HG03095 (cell line): ENCODE data around the gene NR1H2.
"Not testable (repeated sequence)": the region's sequence is repeated elsewhere in the genome, so short reads cannot be mapped to it uniquely, and the experiment has no call there.

Source experiments
- ATAC-seq: cut with Tn5 transposase; IDR thresholded peaks from one replicate; pipeline ENCODE4 v1.9.1; 2021; ENCODE audit warnings: moderate library complexity; ENCODE audit not compliant: unreplicated experiment

Gene NR1H2

DNA sequence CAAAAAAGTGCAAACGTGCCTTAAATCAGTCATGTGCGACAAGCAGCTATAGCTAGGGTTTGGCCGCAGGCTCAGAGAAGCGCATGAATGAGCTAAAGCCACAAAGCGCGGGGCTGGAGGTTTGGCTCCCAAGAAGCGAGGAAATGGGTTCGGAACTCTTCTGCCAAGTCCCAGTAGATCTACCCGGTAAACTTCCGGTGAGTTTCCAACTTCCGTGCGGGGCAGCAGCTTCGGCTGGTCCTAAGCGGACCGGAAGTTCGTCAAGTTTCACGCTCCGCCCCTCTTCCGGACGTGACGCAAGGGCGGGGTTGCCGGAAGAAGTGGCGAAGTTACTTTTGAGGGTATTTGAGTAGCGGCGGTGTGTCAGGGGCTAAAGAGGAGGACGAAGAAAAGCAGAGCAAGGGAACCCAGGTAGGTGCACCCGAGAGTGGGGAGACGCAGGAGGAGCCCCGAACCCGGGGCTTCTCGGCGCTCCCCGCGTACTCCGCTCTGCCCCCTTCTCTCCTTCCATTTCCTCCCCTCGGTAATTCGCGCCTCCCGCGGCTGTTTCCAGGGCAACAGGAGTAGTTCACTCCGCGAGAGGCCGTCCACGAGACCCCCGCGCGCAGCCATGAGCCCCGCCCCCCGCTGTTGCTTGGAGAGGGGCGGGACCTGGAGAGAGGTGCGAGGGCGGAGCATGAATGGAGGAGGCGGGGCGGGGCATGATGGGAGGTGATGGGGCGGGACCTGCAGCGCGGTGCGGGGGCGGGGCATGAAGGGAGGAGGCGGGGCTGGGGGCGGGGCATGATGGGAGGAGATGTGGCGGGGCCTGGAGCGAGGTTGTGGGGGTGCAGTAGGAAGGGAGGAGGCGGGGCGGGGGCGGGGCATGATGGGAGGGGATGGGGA is at the start of gene NR1H2:
Gene NR1H2 (plus strand): TSS at position 292 of the 885 bp plus-strand sequence. CDS start 1,149 bp downstream, outside the sequence.
- ATAC-seq: peak; percentile 71

DNA sequence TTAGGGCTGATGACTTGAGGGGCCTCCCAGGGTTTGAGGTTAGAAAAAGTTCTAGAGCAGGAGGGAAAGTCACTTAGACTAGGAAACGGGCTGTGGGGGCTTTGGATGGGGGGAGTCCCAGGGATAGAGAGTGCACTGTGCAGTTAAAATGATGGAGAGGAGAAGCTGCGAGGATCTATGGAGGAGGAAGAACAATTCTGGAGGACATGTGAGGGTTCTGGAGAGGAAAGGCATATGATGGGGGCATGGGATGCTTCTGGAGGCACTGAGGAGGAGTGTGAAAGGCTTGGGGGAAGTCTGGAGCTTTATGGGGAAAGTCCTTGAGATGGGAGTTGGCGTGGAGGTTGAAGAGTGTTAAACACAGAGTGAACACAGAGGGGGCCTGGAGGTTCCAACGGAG is 49.2 kb upstream of the NR1H2 start:
- no peak for ATAC-seq

DNA sequence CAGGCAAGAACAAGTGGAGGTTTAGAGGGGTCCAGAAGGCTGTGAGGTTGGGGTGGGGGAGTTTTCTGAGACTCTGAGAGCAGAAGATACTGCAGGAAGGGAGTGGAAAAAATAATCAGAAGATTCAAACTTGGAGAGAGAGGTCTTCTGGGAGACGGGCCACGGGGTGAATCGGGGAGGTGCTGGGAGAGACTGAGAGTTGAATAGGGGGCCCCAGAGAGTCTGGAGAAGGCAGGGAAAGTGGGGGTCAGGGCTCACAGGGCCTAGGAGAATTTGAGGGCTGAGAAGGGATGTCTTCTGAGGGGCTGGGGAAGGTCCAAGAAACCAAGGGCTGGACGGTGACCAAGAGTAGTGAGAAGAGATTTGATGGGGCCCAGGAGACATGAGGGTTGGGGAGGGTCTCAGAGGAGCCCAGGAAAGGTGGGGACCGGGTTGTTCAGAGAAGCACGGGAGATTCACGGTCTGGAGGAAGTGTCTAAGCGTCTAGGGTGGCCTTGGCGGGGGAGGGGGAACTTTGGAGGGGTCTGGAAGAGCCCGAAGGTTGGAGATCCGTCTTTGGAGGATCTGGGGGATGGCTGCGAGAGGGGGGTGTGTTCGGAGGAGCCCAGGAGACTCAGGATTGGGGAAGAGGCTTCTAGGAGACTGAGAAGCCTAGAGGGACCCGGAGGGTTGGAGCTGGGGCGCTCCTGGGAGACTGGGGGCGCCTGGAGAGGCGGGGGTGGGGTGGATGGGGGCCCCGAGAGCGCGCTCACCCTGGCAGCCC is 48.6 kb upstream of the NR1H2 start:
- ATAC-seq: no peak

DNA sequence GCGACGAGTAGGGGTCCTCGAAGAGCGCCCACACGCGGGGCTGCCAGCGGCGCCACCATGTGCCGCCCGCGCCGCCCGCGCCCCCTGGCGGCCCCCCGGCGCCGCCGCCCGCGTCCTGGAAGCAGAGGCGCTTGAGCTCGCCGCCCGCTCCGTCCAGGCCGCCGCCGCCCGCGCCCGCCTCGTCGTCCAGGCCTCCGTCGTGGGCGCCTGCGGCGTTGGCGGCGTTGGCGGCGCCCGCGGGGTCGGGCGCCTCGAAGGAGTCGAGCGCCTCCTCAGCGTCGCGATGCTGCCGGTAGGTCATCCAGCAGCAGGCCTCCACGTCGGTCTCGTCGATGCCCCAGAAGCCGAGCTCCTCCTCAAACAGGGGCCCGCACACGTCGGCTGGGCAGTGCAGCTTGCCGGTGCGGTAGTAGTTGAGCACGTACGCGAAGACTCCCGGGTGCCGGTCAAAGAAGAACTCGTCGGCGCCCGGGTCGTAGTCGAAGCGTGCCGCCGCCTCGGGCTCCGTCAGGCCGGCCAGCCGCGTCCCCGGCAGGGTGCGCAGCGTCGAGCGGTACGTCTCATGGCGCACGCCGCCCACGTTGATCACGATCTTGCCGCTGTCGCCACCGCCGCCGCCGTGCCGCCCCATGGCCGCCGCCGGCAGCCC is 47.9 kb upstream of the NR1H2 start:
- no peak for ATAC-seq

DNA sequence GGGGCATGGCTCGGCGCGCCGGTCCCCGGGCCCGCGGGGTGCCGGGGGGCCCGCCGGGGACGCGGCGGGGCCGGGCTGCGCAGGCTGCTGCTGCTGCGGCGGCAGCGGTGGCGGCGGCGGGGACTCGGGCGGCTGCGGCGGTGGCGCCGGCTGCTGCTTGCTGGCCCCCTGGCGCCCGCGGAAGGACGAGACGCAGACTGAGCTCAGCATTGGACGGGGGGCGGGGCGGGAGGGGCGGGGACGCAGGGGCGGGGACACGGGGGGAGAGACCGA is 47.4 kb upstream of the NR1H2 start:
- ATAC-seq: peak; percentile 6

DNA sequence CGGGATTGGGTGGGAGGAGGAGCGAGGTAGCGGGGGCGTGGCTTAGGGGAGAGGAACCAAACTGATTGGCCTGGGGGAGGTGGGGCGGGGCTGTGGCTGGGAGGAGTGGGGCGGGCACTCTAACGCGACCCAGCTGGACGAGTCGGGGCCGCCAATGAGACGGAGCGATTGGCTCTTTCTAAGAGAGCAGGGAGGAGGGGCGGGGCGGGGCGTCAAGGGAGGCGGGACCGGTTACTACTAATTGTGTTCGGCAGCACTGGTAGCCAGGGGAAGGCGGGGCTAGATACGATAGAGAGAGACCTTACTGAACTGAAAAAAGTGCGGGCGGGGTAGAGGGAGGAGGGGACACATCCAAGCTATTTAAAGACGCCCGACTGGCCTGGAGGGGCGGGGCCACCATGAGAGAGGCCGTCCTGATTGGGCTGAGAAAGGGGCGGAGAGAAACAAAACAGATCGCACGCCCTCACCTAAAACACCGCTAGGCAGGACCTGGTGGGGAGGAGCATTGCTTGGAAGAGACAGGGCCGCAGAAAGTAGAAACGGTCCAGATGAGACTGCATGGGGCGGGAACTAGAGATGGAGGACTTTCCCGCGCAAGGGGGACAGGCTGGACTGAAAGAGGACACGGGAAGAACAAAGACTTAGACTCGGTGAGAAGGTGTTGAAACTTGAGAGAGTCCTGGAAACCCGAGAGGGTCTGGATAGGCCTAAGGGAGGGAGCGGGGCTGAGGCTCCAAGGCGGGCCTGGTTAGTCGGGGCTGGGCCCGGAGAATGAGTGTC is 46.9 kb upstream of the NR1H2 start, which contains the start of gene KCNC3:
Gene KCNC3 (minus strand): TSS at position 232 of the 780 bp plus-strand sequence. CDS start 295 bp downstream, outside the sequence.
- ATAC-seq: peak; percentile 42

DNA sequence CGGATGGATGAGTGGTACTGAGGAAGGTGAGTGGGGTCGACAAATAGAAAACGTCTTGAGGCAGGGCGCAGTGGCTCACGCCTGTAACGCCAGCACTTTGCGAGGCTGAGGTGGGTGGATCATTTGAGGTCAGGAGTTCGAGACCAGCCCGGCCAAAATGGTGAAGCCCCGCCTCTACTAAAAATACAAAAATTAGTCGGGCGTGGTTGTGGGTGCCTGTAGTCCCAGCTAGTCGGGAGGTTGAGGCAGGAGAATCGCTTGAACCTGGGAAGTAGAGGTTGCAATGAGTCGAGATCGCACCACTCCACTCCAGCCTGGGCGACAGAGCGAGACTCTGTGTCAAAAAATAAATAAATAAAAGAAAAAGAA is 46.3 kb upstream of the NR1H2 start:
- not testable (repeated sequence) for ATAC-seq

DNA sequence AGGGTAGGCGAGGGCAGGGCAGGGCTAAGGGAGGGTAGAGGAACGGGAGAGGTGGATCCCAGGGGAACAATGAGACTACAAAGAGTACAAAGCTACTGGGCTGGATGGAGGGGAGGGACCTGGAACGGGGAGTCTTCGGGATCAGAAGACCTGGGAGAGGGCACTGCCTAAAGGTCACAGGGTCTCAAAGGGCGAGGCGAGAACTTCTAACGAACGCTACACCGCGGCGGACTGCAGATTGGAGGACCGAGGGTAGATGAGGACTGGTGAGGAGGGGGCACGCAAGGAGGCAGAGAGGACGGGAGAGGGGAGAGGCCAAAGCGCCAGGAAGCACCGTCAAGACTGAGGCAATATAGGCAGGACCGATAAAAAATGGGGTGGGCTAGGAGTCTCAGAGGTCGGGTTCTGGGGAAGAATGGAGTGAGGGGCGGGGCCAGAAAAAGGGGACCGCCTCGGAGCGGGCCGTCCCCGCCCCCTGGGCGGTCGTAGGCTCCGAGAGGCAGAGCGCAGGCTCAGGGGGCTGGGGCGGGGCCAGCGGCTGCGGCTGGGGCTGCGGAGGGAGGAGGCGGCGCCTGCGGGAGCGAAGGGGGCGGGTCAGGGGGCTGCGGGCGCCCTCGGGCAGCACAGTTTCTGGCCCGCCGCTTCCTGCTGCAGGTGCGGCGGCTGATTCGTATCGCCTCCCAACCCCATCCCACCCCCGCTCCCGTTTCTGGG is 45.7 kb upstream of the NR1H2 start:
- ATAC-seq: peak; percentile 30

DNA sequence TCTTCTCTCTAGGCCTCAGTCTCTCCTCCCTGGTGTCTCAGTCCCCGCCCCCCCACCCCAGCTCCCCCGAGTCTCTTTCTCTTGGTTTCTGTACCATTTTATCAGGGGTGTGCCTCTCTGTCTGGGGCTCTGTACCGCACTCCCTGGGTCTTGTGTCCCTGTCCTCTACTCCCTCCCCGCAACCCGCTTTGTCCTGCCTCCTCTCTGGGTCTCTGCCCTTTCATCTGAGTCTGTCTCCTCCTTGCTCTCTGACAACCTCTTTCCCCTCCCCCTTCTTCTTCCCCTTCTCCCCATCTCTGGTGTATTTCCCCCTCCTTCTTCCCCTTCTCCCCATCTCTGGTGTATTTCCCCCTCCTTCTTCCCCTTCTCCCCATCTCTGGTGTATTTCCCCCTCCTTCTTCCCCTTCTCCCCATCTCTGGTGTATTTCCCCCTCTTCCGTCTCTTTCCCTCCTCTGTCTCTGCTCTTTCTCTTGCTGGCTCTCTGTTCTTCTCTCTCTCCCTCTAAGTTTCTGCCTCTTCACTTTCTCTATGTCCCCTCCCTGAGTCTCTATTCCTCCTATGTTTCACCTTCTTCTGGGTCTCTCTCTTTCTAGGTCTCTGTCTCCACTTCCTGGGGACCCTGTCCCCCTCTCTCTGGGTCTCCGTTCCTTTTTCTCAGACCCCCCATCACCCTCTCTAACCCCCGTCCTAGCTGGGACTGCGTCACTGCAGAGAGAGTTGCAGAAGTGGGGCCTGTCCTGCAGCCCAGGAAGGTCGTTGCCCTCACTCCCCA is 44.9 kb upstream of the NR1H2 start:
- ATAC-seq: no peak

DNA sequence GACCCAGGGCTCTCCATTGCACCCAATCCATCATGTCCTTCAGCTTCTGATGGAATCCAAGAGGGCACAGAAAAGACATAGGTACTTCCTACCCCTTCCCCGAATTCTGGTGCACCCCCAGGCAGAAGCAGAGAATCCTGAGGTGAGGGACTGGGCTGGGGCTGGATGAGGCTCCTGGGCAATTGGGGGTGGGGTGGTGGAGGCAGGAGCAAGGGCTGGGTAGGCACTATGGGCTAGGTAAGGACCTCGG is 44.3 kb upstream of the NR1H2 start:
- no peak for ATAC-seq

DNA sequence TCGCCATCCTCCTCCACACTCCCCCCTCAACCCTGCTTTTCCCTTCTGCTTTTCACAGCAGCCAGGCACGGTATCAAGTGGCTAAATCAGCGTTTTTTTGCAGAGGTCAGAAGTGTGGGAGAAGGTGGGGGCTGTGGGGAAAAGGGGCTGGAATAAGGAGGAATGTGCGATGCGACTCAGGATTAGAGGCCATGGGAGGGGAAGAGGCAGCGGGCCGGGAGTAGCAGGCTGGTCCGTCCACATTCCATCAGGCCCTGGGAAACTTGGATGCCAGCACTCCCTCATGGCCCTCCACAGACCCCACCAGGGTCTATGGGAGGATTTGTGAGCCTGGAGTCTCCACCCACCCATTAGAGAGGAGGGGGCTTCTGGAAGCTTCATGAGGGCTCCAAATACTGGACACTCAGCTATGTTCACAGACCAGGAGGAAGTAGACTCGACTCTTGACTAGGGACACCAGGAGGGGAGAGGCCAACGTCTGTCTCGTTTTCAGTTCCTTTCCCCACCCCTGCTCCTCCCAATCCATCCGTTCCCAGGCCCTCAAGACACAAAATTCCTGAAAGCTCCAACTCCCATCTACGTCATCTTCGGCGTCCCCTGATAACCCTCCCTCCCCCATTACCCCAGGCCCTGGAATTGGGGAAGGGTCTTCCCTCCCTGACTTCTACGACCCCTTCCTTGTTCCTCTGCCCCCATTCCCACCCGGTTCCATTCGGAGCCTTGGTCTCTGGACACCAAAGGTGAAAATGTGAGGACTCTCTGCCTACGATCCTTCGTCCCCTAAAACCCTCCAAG is 43.8 kb upstream of the NR1H2 start:
- no peak for ATAC-seq

DNA sequence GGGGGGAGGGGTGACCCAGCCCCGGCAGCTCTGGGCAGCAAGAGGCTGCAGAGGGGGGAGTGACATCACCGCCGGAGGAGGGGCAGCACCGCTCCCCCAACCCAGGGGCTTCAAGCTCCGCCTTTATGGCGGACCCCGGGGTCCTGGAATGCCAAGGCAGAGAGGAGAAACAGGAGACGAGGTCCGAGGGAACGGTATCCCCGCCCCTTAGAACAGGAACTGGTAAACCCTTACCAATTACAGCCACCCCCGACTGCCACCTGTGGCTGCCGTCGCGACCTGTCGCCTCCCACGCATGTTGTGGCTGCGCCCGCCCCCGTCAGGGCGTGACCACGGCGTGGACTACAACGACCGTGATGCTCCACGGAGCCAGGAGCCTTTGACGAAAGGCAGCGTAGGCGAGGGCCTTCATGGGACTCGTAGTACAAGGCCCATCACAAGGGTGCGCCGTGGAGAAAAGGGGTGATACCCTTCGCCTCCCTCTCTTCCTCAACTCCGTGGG is 43.0 kb upstream of the NR1H2 start:
- peak; percentile 35 for ATAC-seq

DNA sequence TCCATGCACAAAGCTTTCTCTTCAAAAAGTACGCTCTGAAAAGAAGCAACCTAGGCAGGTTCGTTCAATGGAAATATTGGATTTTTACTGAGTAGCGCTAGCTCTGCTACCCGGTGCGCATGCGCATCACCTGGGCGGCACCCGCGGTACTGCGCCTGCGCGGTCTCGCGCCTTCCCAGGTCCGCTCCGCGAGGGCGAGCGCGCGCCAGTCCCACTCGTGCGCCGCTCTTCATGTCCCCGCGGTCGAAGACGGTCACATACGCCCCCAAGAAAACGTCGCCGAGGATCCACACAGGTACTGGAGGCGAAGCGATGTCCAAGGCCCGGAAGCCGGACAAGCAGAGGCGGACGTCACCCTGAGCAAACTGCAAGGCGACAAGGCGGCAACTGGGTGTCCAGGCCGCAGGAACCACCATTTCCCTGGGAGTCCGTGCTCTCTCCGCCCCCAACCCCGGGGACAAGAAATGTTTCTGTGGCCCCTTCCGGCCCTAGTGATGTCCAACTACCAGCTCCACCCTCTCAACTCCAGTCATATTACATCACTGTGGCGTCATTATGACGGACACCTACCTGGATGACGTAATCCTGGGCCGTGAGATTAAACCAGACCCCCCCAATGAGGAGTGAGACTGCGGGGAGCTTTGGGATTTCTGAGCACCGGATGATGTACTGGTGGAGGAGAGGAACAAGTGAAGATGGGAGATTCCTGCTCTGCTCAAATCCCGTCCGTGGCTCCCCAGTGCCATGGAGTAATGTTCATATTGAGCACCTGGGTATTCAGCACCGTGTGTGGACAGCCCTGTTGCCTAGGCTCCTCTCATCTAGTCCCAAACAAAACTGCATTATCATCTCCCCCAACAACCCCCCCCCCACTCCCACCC is 42.3 kb upstream of the NR1H2 start:
- peak; percentile 6 for ATAC-seq

DNA sequence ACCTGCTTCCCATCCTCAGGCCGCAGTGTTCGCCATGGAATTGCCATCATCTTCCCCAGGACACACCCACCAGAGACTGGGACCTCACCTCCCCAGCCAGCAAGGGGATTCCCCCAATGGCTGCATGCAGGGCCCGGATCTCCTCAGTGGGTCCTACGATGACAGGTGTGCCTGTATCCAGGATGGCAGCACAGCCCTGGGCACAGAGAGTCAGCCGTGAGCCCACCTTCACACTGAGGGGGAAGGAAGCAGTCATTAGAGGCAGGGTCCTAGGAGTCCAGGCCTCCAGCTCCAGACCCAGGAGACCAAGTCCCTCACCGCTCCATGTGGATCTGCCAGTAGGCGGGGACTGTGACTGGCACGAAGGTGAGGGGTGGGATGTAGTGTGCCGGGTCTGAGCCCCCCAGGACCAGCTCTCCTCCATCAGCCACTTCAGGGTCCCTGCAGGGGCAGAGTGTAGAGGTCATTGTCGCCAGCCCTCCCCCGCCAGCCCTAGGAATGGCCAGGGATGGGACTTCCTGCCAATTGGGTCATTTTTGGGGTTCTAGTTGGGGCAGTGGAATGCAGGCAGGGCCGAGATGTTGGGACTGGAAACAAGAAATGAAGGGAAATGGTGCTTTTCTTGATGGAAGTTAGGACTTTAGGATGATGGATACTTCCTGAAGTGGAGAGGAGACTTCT is 41.4 kb upstream of the NR1H2 start:
- ATAC-seq: no peak

DNA sequence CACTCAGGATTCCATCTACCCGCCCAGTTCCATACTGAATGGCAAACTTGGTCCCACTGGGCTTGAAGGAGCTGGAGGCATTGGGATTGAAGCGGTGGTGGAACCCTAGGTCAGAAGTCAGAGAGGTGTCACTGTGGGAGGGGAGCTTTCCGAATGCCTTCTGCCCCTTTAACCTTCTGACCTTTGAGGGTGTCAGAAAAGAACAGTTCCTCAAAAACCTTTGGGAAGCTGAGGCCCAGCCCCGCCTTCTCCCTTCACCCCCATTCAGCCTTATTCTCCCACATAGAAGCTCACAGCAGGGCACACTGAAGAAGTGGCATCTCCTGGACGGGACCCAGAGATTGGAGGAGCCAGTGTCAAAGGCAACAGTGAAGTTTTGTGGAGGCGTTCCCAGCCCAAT is 39.2 kb upstream of the NR1H2 start:
- ATAC-seq: not testable (repeated sequence)

DNA sequence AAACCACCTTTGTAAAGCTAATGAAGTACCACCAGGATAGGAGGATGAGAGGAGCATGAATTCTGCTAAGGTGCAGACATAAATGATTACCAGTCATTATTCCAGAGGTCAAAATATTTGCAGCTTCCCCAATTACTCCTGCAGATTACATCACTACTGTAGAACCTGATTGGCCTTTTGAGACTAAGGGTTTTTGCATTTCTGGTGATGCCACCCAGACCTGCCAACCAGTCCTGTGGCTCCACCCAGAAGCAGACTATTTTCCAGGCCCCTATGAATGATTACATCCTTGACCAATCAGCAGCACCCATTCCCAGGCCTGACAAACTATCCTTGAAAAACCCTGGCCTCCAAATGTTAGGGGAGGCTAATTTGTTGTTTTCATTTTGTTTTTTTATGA is 35.9 kb upstream of the NR1H2 start:
- ATAC-seq: no peak

DNA sequence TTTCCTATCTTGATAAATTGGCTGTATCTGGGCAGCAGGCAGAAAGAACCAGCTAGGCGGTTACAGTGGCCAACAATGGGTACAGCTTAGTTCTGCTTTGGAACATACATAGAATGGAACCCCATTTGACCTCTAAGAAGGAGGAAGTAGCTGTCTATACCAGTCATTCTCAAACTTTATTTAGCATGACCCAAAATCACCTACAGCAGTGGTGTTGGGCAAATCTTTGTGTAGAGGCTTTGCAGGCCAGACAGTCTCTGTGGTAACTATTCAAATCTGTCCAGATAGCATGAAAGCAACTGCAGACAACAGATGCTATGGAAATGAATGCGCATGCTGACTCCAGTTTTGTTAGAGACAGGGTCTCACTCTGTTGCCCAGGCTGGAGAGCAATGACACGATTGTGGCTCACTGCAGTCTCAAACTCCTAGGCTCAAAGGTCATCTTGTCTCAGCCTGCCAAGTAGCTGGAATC is 35.1 kb upstream of the NR1H2 start:
- ATAC-seq: peak; percentile 49
